ENCODE data around the gene TAF3.

The TAF3 gene

DNA sequence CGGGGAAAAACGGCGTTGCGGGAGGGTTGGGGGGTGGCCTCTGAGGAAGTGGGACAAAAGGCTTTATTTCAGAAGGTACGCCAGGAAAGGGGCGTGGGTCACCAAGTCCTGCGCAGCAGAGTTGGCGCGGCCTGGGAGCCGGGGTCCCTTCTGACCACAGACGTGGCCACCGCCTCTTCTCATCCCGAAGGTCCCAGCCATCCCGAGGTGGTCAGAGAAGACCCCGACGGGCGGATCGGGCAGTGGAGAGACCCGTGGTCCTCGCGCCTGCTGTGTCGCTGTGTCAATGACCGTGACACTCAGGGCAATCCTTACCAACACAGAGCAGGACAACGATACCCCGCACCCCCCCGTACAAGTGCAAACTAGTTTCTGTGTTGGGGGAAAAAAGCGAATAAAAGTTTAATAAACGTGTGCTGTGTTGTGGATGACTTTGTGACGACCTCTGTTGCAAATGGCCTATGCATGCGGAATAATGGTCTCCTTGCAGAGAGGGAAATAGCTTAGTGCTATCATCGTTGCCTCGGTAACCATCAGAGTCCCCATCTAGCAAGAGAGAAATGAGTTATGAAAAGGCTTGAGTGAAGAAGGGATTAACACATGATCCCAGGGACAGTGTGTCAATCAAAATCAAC is 216.8 kb downstream of the TAF3 start:
- DNase-seq (ENCODE audit: low read depth), result no peak

DNA sequence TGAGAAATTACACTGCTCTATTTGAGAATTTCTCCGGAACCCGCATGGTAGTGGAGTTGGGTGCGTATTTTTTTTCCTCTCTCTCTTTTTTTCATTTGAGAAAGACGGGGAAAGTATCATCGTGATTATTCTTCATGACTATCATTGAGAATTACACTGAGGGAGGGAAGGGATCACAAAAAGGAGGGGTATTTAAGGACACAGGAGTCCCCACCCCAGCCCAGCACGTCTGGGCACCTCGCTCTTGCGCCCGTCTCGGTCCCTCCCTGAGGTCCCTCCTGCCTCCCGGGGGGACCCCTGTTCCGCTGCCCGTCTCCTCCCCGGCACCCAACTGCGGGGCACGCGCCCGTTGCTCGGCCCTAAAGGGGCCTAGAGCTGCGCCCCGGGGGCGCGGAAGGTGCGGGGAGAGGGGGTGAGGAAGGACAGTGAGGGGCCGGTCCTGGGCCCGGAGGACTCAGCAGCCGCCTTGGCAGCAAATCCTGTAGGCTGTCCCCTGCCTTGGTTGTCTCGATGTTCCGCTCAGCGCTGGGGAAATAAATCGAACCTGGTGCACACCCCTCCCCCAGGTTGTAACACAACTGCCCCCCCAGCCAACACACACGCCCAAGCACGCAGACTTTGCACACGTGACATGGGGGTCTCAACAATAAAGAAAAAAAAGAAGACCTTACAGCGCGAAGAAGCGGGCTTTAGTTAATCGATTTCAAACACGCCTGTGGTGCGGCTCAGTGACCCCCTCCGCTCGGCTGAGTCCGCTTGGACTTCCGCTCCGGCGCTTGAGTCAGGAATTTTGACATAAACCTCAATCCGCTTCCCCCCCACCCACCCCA is 217.6 kb downstream of the TAF3 start:
- no peak for DNase-seq (ENCODE audit: low read depth)

DNA sequence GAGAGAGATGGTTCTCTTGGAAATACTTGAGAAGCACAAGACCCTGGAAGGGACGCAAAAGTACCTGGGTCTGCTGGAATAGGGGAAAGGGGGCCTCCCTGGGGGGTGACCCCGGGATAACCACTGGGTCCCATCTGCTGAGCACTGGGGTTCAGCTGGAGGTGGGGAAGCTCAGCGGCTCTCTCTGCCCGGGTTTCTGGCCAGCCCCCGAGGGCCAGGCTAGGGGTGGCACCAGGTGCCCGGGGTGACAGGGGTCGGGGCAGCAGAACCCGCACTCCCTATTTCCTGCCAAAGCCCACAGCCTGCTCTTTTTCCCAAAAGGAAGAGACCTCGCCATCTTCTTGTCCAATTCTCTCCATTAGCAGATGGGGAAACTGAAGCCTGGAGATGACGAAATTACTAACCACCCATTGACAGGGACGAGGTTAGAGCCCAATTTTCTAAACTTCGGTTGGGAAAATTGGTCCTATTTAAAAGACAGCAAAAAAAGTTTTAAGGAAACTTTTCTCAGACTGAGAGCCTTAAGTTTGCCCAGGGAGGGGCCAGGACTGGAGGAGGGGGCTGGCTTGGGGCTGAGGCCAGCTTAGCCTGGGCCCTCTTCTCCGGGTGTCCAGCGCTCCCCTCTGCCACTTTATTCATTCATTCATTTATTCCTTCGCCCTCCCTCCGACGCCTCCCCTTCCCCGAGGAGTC is 218.3 kb downstream of the TAF3 start:
- DNase-seq (ENCODE audit: low read depth), result no peak

DNA sequence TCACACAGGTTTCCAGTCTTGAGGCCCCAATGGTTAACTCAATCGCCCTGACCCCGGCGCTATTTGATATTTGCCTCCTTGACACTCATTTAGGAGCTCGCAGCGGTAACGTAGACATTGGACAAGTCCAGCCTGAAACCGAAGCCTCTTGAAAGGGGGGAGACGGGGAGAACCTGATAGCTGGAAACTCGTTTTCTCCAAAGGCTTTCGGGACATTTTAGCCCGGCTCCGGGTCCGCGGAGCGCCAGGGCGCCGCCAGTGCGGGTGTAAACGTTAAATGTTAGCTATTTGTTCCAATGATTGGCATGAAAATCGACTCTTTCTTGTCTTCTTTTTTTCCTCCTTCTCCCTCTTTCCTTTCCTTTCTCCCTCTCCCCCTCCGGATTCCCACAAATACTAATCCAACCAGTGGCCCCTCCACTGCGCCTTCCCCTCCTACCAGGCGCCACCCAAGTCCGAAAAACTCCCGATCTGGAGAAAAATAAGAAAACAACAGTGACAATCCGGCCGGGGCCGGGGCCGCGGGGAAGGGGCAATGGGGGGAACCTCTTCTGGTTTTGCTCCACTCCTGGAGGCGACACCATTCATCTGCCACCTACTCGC is 219.0 kb downstream of the TAF3 start:
- no peak for DNase-seq (ENCODE audit: low read depth)

DNA sequence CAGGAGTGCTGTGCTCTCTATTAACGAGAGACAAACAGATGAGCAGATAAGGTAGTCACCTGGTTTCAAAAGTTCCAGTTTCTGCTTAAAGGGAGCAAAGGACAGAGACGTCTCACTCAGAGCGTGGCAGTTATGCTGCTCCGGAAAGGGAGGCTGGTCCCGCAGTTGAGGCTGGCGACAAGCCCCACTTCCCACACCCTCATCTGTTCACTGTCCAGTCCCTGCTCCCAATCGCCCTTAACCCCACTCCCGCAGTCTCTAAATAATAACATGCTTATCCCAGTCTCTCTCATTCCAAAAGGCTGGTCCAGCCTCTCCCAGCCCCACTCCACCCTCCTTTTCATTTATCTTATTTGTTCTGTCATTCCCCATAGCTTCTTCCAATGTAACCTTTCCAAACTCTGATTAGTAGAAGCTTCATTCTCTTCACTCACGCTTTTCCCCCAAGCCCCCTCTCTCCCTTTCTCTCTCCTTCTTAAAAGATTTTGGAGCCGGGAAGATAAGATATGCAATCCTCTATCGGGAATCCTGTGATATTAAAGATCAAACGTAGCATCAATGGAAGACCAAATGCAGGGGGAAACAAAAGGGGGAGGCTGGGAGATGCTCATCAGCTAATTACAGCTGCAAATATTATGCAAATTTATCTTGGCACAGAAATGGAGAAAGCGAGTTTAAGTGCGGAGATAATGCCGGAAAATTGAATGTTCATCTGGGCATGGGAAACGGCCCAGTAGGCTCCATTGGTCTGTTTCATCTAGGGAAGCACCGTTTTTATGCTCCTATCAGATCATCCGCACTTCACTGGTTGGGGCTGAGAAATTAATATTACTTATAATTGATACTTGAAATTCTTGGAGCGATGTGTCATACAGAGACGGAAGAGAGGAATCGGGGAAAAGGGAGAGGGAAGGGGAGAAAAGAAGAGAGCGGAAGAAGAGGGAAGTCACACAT is 219.9 kb downstream of the TAF3 start:
- DNase-seq (ENCODE audit: low read depth), result no peak

DNA sequence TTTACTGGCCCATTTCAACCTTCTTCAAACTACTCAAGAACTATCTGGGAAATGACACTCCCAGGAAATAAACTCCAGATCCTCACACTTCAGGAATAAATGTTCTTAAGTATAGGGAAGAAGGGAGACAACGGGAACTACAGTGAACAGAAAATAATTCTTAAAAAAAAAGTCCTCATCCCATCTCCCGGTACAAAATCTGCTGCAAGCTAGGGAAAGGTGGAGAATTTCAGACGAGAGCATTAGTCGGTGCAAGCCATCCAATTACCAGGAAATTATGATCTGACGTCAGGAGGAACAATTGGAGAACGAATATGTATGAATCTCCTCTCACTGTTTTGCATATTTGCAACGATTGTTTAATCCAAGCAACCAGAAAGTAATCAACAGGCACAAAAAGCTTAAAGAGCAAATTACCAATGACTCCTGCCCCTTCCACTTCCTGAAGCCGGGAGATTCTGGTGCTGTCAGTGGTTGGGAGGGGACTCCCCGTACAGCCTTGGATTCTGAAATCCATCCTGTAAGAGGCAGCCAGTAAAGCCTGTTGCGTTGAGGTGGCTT is 221.1 kb downstream of the TAF3 start:
- DNase-seq (ENCODE audit: low read depth), result no peak

DNA sequence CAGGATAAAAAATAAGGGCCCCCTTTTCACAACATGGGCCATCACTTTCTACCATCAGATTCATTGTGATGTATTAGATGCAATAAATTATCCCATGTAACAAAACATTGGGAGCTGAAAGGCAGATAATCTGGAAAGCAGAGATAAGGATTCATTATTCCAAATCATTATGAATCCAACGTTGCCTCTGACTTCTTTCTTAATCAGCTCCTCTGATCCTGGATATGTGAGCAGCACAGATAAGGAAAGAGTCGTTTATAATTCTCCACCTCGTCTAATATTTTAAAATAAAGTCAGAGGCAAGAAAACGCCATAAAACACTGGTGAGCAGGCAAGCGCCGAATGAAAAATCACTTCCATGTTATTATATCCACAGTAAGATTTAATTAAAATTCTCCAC is 222.3 kb downstream of the TAF3 start:
- no peak for DNase-seq (ENCODE audit: low read depth)

DNA sequence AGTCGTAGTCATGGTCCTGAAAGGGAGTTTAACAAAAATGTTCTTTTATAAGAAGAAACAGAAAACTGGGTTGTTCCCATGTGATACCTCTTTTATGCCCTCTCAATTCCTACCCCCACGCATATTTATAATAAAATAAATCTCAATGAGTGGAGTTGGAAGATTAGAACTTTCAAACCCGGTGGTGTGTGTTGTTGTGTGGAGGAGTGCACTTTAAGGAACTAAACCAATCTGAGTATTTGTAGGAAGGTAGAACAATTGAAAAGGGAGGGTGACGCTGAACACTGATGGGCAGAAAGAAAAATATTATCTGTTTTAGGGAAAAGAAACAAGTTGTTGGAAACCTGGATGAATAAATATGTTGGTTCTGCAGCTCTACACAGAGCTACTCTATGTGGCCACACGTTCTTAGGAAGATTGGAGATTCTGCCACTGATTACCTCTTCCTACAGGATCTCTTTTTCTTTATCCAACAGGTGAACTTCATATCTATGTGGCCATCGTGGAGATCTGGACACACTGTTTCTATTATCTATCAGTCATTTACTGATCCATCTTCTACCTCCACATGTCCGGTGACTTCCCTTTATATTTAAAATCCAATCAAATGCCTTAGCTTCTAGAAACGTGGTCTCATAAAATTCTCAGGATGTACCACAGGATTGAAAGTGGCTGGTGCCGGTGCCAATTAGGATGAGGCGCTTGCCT is 223.1 kb downstream of the TAF3 start:
- no peak for DNase-seq (ENCODE audit: low read depth)

DNA sequence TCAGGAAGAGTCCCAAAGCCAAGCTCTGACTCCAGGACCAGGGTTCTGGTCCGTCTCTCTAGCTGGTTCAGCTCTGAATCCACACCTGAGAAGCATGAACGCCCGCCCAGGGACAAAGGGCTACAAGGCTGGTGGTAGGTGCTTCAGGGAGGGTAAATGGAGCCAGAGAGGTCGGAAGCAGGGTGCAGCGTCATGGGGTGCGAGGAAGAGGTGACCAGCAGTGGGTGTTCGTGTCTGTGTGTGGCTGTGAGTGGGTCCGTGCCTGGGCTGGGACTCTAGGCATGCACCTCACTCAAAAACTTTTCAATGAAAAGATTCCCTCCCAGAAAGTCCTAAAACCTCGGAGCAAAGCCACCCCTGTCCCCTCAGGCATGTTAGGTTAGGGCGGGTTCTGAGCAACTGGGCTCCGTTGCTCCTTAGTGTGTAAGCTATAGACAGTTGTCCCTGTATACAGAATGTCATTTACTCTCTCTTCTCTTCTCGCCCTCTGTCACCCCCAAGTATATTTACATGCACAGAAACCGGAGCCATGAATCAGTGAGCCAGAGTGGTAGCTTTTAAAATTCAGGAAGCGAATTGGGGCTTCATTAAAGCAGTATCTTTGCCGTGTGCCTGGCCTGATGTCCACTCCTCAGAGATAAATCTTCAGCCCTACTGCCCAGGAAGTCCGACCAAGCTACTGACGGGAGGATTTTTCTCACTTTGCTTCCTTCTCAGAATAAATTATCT is 223.9 kb downstream of the TAF3 start:
- DNase-seq (ENCODE audit: low read depth), result no peak

DNA sequence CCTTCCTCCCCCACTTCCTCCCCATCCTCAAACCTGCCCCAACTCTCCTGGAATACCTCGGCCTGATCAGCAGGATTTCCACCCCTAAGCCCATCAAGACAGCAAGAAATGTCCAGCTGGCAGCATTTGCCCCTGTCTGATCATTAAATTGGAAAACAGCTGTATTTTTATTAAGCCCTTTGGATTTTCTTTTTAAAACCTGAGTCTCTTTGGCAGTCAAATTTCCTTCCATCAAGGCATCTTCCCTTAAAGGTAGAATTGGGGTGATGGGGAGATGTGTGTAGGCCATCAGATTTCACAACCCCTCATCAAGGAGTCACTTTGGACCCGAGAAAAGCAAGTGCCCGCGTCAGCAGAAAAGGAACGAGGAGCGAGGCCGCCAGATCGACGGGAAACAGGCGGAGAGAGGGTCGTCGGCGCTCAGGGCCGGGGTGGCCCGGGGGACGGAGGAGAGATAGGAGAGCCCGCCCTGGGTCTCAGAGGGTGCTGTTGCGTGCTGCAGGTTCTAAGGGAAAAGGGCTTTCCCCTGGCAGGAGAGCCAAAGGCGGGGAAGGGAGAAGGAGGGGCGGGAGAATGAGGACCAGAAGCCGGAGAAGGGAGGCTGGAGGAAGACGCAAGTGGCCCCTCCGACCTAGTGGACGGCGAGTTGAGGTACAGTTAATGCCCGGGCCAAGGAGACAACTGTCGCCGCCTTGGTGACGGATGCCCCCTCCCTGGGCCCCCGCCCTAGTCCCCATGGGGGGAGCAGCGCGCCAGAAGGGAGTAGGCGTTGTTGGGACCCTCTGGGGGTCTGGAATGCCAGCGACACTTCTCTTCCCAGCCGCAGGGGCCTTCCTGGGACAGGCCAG is 224.6 kb downstream of the TAF3 start:
- no peak for DNase-seq (ENCODE audit: low read depth)

DNA sequence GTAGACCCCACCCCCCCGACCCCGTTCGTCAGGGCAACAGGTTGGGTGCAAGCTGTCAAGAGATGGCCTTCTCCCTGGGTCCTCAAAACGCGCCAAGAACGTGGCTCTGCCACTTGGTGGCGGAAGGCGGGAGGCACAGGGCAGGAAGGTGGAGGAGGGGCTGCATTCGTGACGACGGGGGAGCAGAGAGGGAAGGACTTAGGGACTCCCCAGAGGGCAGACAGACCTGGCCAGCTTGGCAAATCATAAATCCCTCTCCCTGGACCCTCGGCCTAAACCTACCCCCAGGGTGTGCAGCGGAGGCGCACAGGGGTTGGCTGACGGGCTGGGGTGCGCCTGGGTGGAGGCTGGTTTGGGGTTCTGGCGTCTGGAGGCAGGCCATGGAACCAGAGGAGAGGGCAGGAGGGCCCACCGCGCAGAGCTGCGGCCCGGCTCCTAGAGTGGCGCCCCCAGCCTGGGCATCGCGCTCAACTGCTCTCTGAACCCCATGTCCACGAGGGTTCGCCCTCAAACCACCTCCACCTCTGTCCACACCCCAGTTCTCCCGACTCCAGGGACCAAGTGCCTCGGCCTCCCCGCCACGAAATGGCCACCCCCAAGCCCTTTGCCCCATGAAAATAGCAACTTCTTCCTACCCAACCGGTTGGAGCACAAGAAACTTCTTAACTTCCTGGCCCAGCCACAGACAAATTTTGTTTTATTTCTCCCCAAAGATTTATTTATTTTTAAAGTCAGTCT is 225.4 kb downstream of the TAF3 start:
- no peak for DNase-seq (ENCODE audit: low read depth)

DNA sequence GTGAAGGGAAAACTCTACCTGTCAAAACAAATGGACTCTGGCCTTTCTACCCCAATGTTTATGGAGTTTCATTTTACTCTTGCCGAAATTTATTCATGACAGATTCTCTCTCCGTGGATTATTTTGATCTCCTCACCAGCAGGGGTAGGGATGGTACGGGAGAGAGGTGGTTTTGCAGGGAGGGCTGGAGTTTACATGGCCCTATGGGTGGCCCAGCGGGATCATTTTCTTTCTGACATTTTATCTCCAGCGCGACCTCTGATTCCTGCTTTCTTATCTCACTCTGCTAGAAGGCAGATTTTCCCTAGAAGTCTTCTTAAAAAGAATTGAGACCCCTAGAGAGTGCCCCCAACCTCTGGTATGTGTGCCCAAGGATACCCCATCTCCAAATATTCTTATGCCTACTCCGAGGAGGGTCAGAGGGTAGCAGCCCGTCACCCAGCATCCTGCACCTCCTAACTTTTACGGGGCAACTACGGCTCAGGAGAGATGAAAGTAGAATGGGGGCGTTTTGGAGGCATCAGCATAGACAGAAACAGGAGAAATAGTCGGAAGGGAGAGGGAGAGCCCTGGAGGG is 226.1 kb downstream of the TAF3 start:
- no peak for DNase-seq (ENCODE audit: low read depth)

DNA sequence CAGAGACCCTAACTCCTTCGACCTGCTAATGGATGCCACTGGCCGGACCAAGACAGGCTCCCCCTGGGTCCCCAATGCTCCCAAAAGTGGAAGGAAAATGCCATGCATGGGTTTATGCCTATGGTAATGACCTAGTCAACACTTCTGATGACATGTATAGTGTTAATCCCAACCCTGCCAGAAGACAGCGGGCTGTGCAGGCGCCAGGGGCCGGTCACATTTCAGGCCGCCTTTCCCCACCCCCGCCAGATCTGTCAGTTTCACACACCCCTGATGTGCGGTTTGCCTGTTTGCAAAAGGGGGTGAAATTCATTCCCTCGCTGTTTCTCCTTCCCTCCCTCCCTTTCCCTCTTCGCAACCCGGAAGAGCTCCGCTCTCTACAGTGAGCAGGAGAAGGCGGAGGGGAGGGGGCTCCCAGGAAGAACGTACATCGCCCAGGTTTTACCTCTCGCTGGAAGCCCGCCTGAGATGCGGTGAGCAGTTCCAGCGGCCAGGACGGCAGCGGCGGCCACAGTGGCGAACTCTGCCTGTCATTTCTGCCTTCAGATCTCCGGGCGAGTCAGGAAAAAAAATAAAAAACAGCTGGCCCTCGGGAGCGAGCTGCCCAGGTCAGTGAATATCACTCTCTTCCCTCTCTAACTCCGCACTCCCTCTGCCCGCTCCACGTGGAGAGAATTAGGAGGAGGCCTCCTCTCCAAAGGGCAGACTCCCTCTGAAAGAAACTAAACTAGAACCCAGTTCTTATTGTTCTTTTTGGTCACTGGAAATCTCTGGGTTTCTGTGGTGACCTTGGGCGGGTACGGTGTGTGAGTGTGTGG is 226.8 kb downstream of the TAF3 start:
- DNase-seq (ENCODE audit: low read depth), result no peak

DNA sequence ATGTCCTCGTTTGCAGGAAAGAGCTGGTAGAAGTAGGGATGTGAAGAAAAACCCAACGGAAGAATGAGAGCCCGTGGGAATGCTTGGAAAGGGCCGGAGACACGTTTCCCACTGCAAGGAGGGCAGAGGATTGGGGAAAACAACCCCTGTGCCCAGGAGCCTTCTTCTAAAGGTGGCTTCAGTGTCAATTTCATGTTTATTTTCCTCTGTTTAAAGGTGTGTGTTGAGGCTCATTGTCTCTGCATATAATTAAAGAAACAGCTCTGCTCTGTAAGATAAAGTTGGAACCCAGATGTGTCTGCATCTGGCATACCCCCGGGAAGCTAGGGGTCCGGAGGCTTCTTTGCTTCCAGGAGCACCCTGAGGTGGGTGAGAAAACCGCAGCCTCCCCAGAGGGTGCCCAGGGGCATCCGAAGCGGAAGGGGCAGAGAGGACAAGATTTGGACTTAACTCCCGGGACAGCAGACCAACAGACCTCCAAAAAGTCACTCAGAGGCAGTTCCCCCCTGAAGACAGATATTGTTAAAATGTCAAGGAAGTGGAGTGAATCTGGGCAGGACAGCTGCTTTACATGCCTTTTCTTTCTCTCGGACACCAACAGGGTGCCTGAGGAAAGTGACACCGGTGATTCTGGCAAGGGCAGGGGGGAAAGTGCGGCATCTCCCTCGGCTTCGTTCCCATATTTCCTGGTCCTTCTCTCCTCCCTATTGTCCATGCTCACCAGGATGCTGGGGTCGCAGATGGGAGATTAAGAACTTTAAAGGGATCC is 227.6 kb downstream of the TAF3 start:
- DNase-seq (ENCODE audit: low read depth), result no peak

DNA sequence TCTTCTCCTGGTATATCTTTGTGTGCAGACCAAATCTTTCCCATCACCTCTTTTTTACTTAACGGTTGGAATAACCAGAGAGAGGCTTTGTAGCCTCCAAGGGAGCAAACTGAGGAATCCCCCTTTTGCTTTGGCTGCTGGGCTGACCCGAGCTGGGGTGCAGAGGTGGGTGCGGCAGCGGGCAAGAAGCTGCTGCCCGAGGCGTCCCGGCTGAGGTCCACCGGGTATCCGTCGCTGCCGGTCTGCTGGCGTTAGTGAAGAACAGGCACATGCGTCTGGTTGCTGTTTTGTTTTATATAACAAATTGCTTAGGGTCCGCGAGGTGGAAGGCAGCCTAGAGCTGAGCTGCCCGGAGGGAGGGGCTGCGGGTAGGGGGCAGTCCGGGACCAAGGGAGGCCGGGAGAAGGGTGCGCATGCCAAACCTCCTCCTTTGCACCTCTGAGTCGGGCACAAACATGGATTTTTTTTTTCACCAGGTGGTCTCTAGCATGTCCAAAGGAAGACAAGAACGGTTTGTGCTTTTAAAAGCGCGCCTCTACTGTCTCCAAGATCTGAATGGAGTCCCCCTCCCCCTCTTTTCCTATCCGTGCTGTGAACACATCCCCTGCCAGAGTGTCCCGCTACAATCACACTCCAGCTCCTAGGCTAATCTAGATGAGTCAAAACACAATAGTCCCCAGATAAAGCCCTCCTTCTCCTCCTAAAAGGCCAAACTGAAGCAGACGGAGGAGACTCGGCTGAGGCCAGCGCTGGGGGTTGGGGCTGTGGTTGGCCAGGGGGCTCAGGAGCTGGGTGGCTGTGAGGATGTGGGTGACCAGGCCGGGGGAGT is 229.4 kb downstream of the TAF3 start:
- DNase-seq (ENCODE audit: low read depth), result no peak
